GM12801 (cell line): ENCODE data around the gene TRPV5.

Experiments used
- TF ChIP-seq, protein P1 (sequence below): IDR thresholded peaks from one replicate; pipeline ENCODE4 v1.5.1; 2011; ENCODE audit warnings: control low read depth; ENCODE audit not compliant: insufficient read length; ENCODE audit errors: extremely low read depth

Gene TRPV5

GRCh38 chr7:142872106-142872675 is 61.4 kb downstream of the TRPV5 start:
- TF ChIP-seq, protein P1, sequence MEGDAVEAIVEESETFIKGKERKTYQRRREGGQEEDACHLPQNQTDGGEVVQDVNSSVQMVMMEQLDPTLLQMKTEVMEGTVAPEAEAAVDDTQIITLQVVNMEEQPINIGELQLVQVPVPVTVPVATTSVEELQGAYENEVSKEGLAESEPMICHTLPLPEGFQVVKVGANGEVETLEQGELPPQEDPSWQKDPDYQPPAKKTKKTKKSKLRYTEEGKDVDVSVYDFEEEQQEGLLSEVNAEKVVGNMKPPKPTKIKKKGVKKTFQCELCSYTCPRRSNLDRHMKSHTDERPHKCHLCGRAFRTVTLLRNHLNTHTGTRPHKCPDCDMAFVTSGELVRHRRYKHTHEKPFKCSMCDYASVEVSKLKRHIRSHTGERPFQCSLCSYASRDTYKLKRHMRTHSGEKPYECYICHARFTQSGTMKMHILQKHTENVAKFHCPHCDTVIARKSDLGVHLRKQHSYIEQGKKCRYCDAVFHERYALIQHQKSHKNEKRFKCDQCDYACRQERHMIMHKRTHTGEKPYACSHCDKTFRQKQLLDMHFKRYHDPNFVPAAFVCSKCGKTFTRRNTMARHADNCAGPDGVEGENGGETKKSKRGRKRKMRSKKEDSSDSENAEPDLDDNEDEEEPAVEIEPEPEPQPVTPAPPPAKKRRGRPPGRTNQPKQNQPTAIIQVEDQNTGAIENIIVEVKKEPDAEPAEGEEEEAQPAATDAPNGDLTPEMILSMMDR, result no peak

GRCh38 chr7:142871260-142872105 is 62.1 kb downstream of the TRPV5 start:
- TF ChIP-seq, protein P1, result no peak

GRCh38 chr7:142870566-142871259 is 62.8 kb downstream of the TRPV5 start:
- TF ChIP-seq, protein P1, result no peak

- TF ChIP-seq, protein P1, result no peak
These were observed 63.4 kb downstream of the TRPV5 start for GRCh38 chr7:142870147-142870559.

- TF ChIP-seq, protein P1, result no peak
These were observed 64.1 kb downstream of the TRPV5 start for GRCh38 chr7:142869434-142869833.

GRCh38 chr7:142868986-142869415 is 64.5 kb downstream of the TRPV5 start:
- TF ChIP-seq, protein P1, result no peak

DNA sequence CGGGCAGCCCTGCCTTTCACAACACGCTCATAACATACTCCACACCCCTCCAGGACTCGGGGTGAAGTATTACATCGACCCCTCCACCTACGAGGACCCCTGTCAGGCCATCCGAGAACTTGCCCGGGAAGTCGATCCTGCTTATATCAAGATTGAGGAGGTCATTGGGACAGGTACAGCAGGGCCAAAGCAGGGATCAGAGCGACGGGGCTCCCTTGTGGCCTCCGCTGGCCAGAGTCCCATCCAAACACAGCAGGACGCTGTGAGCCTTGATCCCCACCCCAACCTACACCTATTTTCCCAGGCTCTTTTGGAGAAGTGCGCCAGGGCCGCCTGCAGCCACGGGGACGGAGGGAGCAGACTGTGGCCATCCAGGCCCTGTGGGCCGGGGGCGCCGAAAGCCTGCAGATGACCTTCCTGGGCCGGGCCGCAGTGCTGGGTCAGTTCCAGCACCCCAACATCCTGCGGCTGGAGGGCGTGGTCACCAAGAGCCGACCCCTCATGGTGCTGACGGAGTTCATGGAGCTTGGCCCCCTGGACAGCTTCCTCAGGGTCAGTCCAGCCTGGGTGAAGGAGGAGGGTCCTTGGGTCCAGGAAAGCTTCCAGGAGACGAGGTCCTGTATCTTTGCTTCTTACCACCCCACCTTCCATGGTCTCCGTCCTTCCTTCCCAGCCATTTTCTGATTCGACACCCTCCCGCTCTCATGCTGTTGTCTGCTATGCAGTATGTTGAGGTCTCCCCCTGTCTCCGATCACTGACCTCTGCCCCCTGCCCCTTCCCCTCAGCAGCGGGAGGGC is 65.2 kb downstream of the TRPV5 start:
- TF ChIP-seq, protein P1, result no peak
